GM19193 (cell line): ENCODE data around the gene VN1R4.

Experiments
- POLR2A ChIP-seq: IDR thresholded peaks from 4 replicates; pipeline ENCODE4 v1.6.1; 2011; ENCODE audit not compliant: insufficient read depth, insufficient read length; ENCODE audit errors: extremely low read depth

Gene VN1R4

GRCh38 chr19:53224606-53225005, 42.9 kb downstream of the VN1R4 start:
- no peak for TF ChIP-seq POLR2A
